NCI-H2196 treated with DMSO at 0.1 percent for 48 hours (cell line): Measurements from ENCODE around the gene CARTPT.

ENCODE experiments used
- DNase-seq: peaks from one replicate; lab custom pipeline; 2025; ENCODE audit not compliant: unreplicated experiment; lab: John Stamatoyannopoulos, UW

Gene CARTPT

GRCh38 chr5:71737931-71738539 lies 19.0 kb downstream of the CARTPT start:
- DNase-seq = no peak

DNA sequence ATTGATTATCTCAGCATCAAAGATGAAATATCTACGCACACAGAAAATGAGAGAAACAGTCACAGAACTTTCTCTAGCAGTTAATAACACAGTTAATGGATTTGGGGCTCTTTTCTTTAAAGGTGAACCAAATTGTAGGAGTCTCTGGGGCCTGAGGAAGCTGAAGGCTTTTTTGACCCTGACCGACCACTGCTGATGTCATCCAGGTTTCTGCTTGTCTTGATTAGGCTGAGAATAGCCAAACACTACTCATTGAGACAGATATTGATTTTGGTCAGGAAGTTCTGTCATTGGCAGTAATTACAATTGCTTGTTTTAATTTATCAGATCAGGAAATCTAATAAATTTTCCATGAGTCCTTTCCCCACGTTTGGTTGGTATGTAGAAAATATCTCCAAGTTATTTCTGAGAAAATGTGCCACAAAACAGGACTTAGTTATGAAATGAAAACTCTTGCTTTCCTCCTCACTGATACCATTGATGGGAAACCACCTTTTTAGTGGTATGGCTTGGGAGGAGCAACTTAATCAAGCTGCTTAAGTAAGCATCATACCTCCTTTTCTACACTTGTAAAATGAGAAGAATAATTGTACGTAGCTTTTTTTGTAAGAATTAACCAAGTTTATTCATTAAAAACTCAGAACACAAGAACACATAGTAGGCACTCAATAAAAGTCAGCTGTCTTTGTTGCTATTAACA lies 19.7 kb downstream of the CARTPT start:
- DNase-seq = no peak

- no peak for DNase-seq
Measured at GRCh38 chr5:71740015-71740753, 21.1 kb downstream of the CARTPT start.

GRCh38 chr5:71743155-71743554 lies 24.1 kb downstream of the CARTPT start:
- DNase-seq = no peak

GRCh38 chr5:71744009-71744790 lies 25.1 kb downstream of the CARTPT start:
- no peak for DNase-seq

GRCh38 chr5:71747182-71747581 lies 28.1 kb downstream of the CARTPT start:
- DNase-seq = no peak

DNA sequence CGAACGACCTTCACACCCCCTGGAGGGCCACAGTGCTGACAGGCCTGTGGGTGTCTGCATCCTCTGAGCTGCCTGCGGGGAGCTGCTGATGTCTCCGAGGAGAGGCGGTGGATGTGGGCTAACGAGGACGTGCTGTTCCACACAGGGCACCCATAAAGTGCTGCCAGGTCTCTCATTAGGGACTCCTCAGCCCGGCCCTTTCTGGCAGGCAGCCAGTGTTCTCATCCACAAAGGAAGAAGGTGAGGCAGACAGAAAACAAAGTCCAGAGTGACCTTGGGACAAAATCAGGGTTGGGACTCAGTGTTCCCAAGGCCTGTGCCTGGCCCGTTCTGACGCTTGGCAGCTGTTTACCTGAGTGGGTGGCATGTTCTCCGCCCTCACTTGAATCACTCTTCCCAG lies 29.3 kb downstream of the CARTPT start:
- DNase-seq = no peak

DNA sequence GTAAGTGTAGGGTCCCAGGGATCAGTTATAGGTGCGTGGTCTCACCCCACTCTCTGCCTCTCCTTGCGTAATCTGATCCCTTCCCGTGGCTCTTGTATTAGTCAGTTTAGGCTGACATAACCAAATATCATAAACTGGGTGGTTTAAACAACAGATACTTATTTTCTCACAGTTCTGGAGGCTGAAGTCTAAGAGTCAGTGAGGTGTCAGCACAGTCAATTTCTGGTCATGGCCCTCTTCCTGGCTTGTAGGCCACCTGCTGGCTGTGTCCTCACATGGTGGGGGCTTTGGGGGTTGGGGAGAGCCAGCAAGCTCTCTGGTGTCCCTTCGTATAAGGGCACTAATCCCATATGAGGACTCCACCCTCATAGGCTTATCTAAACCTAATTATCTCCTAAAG lies 32.3 kb downstream of the CARTPT start:
- no peak for DNase-seq

DNA sequence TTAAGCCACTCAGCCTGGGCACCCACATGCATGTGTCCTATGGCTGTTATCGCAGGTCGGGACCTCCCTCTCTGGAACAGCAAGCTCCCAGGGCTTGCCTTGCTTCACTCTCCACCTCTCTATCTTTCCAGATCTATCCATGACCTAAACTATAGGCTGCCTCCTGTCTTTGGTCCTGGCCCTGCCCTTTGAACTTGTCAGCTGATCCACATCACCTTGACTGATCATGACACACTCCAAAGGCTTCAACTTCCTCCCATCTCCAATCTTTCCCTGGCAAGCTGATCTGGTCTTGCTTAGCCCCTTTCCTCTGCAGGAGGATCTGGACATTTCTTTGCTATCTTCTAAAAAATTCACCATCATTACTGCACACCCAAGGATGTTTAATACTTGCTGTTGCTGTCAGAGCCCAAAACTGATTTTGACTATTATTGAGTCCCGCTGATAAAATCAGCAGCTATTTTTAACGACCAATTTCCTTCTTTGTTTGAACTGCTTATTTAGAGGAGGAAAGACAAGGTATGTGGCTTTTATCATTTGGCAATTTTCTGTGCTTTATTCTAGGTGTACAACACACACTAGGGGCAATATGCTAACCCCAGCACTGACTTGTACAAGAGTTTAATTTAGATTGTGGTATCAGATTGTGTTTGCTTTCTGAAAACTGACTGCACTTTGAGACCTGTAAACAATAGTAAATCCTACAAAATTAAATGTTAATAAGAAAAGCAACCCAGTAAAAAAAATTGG lies 33.5 kb downstream of the CARTPT start:
- no peak for DNase-seq

DNA sequence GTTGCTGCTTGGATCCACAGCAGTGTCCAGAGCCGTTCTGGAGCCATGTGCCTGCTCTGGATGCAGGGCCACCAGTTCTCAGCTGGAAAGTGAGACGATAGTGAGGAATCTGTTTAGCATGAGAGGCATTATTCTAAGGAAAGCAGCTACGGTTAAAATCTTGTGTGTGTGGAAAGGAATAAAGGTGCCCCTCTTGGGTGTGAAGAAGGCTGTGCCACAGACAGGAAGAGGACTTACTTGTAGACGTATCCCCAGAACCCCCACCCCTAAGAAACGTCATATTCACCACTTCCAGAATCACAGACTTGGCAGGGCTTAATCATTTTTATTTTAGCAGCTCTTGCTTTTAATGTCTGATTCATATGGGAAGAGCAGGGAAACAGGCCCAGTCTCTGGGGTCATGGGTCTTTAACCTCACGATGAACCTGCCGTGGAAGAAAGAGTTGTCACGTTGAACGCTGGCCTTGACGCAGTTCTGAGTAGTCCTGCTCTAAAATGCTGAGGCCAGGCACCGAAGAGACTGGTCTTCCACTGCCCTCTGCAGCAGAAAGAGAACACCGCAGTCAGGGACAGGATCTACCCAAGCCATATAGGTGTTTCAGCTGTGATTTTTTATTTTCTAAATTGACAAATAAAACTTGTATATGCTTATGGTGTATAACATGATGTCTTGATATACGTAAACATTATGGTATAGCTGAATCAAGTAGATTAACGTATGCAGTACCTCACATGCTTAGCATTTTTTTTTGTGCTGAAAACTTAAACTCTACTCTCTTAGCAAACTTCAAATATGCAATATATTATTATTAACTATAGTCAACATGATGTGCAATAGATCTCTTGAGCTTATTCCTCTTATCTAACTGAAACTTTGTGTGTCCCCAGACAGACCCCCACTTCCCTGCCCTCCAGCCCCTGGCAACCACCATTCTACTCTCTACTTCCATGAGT lies 38.8 kb downstream of the CARTPT start:
- no peak for DNase-seq

GRCh38 chr5:71762826-71763225 lies 43.8 kb downstream of the CARTPT start:
- no peak for DNase-seq

DNA sequence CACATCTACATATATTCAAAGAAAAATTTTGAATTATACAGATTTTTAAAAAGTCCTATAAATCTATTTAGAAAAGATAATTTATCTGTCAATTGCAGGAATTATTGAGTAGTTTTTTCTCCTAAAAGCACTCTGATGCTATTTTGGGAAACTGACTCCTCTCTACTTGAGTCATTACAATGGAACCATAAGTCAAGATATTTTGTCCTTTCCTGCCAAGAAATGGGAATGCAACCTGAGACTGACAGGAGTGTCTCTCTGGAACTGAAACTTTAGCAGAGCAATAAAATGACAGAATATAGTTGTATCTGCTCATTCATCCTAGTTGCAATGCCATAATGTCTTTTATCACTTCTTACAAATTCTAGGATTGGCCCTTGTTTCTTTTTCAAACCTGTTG lies 48.6 kb downstream of the CARTPT start:
- DNase-seq = no peak

DNA sequence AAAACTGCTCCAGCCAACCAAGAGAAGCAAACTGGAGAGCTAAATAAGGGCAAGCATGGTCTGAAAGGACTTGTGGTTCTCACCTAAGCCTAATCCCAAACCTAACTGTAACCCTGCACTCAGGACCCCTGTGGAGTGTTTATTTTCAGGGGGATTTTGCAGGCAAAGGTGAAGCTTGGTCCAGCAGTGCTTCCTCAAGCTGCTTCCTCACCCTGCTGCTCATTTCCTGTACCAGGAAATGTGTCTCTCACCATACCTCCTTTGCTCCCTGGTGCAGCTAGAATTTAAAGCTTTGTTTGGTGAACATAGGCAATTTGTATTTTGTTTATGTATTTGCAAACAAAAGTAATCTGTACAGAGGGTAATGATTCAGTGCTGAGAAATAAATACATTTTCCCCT lies 50.2 kb downstream of the CARTPT start:
- no peak for DNase-seq

DNA sequence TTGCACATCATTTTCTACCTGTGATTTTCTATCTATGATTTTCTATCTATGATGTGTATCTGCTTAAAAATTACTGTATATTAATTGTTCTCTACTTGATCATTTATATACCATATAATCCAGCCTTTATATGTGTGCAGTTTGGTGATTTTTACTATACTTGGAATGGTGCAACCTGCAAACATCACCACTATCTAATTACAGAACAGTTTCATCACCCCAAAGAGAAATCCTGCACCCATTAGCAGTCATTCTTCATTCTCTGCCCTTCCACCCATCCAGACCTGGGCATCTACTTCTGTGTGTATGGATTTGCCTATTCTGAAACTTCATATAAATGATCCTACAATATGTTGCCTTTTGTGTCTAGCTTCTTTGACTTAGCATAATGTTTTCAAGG lies 51.3 kb downstream of the CARTPT start:
- no peak for DNase-seq
